Karpas-422 (cell line): ENCODE data around the gene POLA1. TPM values are rescaled to one million over a fixed set of nuclear protein-coding genes. Genes with fewer than 3 reads are reported as not detected.
A peak's percentile ranks its signal among the peaks of the same experiment; 100 is the strongest.

Experiments used
- DNase-seq: peaks from one replicate; pipeline ENCODE4 v3.0.0-alpha.2; 2015
- H2AFZ ChIP-seq: fragments of 200-600 bp; sonication (generic); 2 replicates; pipeline ENCODE4 v1.6.1; 2014; ENCODE audit warnings: antibody characterized with exemption, low read length, mixed read lengths
- H3K27ac ChIP-seq: fragments of 200-600 bp; sonication (generic); 2 replicates; pipeline ENCODE4 v1.5.1; 2014; ENCODE audit warnings: mild to moderate bottlenecking, low read length, moderate library complexity
- H3K27me3 ChIP-seq: fragments of 200-600 bp; sonication (generic); 2 replicates; pipeline ENCODE4 v1.6.1; 2014; ENCODE audit warnings: low read length, mixed read lengths
- H3K36me3 ChIP-seq: fragments of 200-600 bp; sonication (generic); 2 replicates; pipeline ENCODE4 v1.6.1; 2014; ENCODE audit warnings: low read length, mixed read lengths; ENCODE audit not compliant: insufficient read depth
- H3K4me1 ChIP-seq: fragments of 200-600 bp; sonication (generic); 2 replicates; pipeline ENCODE4 v1.6.1; 2014; ENCODE audit warnings: mild to moderate bottlenecking, low read length, mixed read lengths
- H3K4me2 ChIP-seq: fragments of 200-600 bp; sonication (generic); 2 replicates; pipeline ENCODE4 v1.6.1; 2014; ENCODE audit warnings: low read length, low read depth, mild to moderate bottlenecking; ENCODE audit not compliant: poor library complexity, severe bottlenecking
- H3K4me3 ChIP-seq: fragments of 200-600 bp; sonication (generic); 2 replicates; pipeline ENCODE4 v1.5.1; 2014; ENCODE audit warnings: mild to moderate bottlenecking, antibody characterized with exemption, low read length, mixed read lengths
- H3K79me2 ChIP-seq: fragments of 200-600 bp; sonication (generic); 2 replicates; pipeline ENCODE4 v1.6.1; 2014; ENCODE audit warnings: mild to moderate bottlenecking, low read length, mixed read lengths
- H3K9ac ChIP-seq: fragments of 200-600 bp; sonication (generic); 2 replicates; pipeline ENCODE4 v1.6.0; 2014; ENCODE audit warnings: low read length
- H3K9me2 ChIP-seq: fragments of 200-600 bp; sonication (generic), shearing (Covaris generic); replicated peaks from 2 replicates; pipeline ENCODE4 v1.6.0; 2014; ENCODE audit warnings: mild to moderate bottlenecking, low read length, moderate library complexity; ENCODE audit not compliant: insufficient read depth
- H3K9me3 ChIP-seq: fragments of 300-700, 200-600 bp; sonication (generic); 2 replicates; pipeline ENCODE4 v1.6.1; 2014; ENCODE audit warnings: low read length, mixed read lengths
- H4K20me1 ChIP-seq: fragments of 200-600 bp; sonication (generic); 2 replicates; pipeline ENCODE4 v1.6.1; 2014; ENCODE audit warnings: mild to moderate bottlenecking, antibody characterized with exemption, low read length, low read depth; ENCODE audit not compliant: insufficient read depth
- total RNA-seq: library from RNA; depleted of rRNA; stranded (reverse); fragments of >200 nt; shearing (Covaris generic); gene quantifications from 2 replicates; pipeline ENCODE4 v1.2.3, GENCODE V29; 2014; ENCODE audit warnings: low replicate concordance

POLA1 gene
- total RNA-seq, 1 experiment from 2014 or later = 26.7 TPM

GRCh38 chrX:25013632-25014365, 320.1 kb downstream of the POLA1 start:
- Histone ChIP-seq H3K9me3 (no peaks in the 10 kb centered on the region), H3K36me3 (no peaks in the 10 kb centered on the region), H2AFZ (no peak overlapping the region), H3K4me3 (peak overlapping the region; percentile 34; the same call in 1 of the 2 replicates), H3K79me2 (no peaks in the 10 kb centered on the region), H3K4me1 (no peaks in the 10 kb centered on the region), H3K27ac (no peak overlapping the region), H3K4me2 (peak overlapping the region; percentile 15), H3K9me2 (no peaks in the 10 kb centered on the region), H3K27me3 (no peaks in the 10 kb centered on the region), H4K20me1 (no peaks in the 10 kb centered on the region), H3K9ac (no peak overlapping the region)
- peak; percentile 62 for DNase-seq

GRCh38 chrX:25014366-25014838, 320.7 kb downstream of the POLA1 start:
- Histone ChIP-seq H3K9me3 (no peaks in the 10 kb centered on the region), H3K9ac (no peak overlapping the region), H4K20me1 (no peaks in the 10 kb centered on the region), H3K27me3 (no peaks in the 10 kb centered on the region), H3K4me2 (no peak overlapping the region), H3K27ac (no peak overlapping the region), H3K4me1 (no peaks in the 10 kb centered on the region), H3K9me2 (no peaks in the 10 kb centered on the region), H3K79me2 (no peaks in the 10 kb centered on the region), H3K4me3 (no peak overlapping the region), H3K36me3 (no peaks in the 10 kb centered on the region), H2AFZ (no peak overlapping the region)
- DNase-seq = no peak

GRCh38 chrX:25015486-25016360, 322.0 kb downstream of the POLA1 start, which contains the start of gene ARX:
TSS of gene ARX (minus strand) at chrX:25015965. CDS start at chrX:25015737, 228 bp downstream.
- Histone ChIP-seq H2AFZ (no peak within 1 kb of the TSS), H3K4me2 (no peak within 1 kb of the TSS), H3K4me1 (no peaks in the 10 kb centered on the region), H4K20me1 (no peaks in the 10 kb centered on the region), H3K4me3 (no peak within 1 kb of the TSS), H3K79me2 (no peaks in the 10 kb centered on the region), H3K27ac (no peak within 1 kb of the TSS), H3K36me3 (no peaks in the 10 kb centered on the region), H3K9me3 (no peaks in the 10 kb centered on the region), H3K9me2 (no peaks in the 10 kb centered on the region), H3K9ac (no peak within 1 kb of the TSS), H3K27me3 (no peaks in the 10 kb centered on the region)
- no peak for DNase-seq

DNA sequence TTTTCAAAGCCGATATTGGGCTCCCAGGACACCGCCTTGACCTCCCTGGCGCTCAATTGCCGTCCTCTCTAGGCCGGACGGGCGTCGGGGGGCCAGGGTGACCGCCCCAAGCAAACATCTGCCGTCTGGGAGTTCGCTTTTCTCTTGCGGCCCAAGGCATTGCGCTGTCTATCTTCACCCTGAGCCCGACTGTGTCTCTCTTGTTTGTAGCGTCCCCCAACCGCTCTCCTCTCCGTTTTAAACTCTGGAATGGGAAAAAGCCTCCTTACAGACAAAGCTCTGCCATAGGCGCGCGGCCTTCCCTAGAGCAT, 322.6 kb downstream of the POLA1 start:
- Histone ChIP-seq H3K4me1 (no peaks in the 10 kb centered on the region), H4K20me1 (no peaks in the 10 kb centered on the region), H3K4me2 (no peak overlapping the region), H3K9ac (no peak overlapping the region), H3K27ac (no peak overlapping the region), H3K79me2 (no peaks in the 10 kb centered on the region), H2AFZ (no peak overlapping the region), H3K9me3 (no peaks in the 10 kb centered on the region), H3K27me3 (no peaks in the 10 kb centered on the region), H3K36me3 (no peaks in the 10 kb centered on the region), H3K4me3 (no peak overlapping the region), H3K9me2 (no peaks in the 10 kb centered on the region)
- DNase-seq = no peak

- Histone ChIP-seq H4K20me1 (no peaks in the 10 kb centered on the region), H3K79me2 (no peaks in the 10 kb centered on the region), H3K4me1 (no peaks in the 10 kb centered on the region), H3K36me3 (no peaks in the 10 kb centered on the region), H3K4me3 (no peak overlapping the region), H3K27me3 (no peaks in the 10 kb centered on the region), H3K9me2 (no peaks in the 10 kb centered on the region), H3K4me2 (no peak overlapping the region), H2AFZ (no peak overlapping the region), H3K9ac (no peak overlapping the region), H3K27ac (no peak overlapping the region), H3K9me3 (no peaks in the 10 kb centered on the region)
- no peak for DNase-seq
Measured at GRCh38 chrX:25016938-25017598, 323.4 kb downstream of the POLA1 start.

GRCh38 chrX:25017667-25018247, 324.0 kb downstream of the POLA1 start:
- no peak overlapping the region for H2AFZ ChIP-seq

DNA sequence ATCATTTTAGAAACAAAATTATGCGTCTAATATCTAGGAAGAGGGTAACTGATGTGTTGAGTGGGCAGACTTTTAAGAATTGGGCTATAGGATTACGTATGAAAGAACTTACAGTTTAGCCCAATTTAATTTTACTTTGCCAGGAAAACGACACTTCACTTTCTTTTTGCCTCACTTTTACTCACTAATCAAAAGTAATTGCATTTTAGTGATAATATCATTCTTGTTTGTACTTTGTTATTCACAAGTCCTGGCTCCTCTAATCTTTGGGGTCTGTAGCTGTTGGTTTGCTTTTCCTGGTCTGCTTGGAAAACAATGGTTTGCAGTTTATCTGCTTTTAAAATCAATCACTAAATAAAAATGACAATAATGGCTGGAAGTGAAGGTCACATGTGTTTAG, 325.0 kb downstream of the POLA1 start:
- no peaks in the 10 kb centered on the region for H3K36me3 ChIP-seq
- no peaks in the 10 kb centered on the region for H3K9me3 ChIP-seq
- no peaks in the 10 kb centered on the region for H3K27me3 ChIP-seq
- no peaks in the 10 kb centered on the region for H4K20me1 ChIP-seq
- H3K4me2 ChIP-seq = no peak overlapping the region
- H3K4me3 ChIP-seq = no peak overlapping the region
- no peaks in the 10 kb centered on the region for H3K79me2 ChIP-seq
- H2AFZ ChIP-seq = no peak overlapping the region
- no peak overlapping the region for H3K9ac ChIP-seq
- H3K27ac ChIP-seq = no peak overlapping the region
- no peaks in the 10 kb centered on the region for H3K9me2 ChIP-seq
- H3K4me1 ChIP-seq = no peaks in the 10 kb centered on the region
- no peak for DNase-seq

More at GRCh38 chrX:25017667-25018247, 324.0 kb downstream of the POLA1 start:
- Histone ChIP-seq H3K4me1 (no peaks in the 10 kb centered on the region), H3K9me3 (no peaks in the 10 kb centered on the region), H3K9ac (no peak overlapping the region), H4K20me1 (no peaks in the 10 kb centered on the region), H3K27ac (no peak overlapping the region), H3K27me3 (no peaks in the 10 kb centered on the region), H3K9me2 (no peaks in the 10 kb centered on the region), H3K4me3 (no peak overlapping the region), H3K36me3 (no peaks in the 10 kb centered on the region), H3K4me2 (no peak overlapping the region), H3K79me2 (no peaks in the 10 kb centered on the region)
- DNase-seq = no peak
